ENCODE results near the gene DTNB.

The DTNB gene

GRCh38 chr2:25377822-25378421 is 295.5 kb downstream of the DTNB start:
- peak overlapping the region; percentile 69 for H3K4me3 Mint-ChIP-seq
- peaks cover 54% of the 10 kb centered on the region for H3K4me1 Mint-ChIP-seq
- no peaks in the 10 kb centered on the region for H3K9me3 Mint-ChIP-seq
- H3K36me3 Mint-ChIP-seq = no peaks in the 10 kb centered on the region
- ATAC-seq = no peak
- DNase-seq (ENCODE audit: low spot score in 2 of 2) = no peak
- H3K27ac Mint-ChIP-seq = peak overlapping the region; percentile 91

- no peaks in the 10 kb centered on the region for H3K9me3 Mint-ChIP-seq
Observed at GRCh38 chr2:25376750-25377621, 296.4 kb downstream of the DTNB start.

GRCh38 chr2:25375989-25376545 is 297.3 kb downstream of the DTNB start:
- Mint-ChIP-seq H3K4me1 (peaks cover 47% of the 10 kb centered on the region), H3K4me3 (peak overlapping the region; percentile 69), H3K36me3 (peaks cover 6% of the 10 kb centered on the region), H3K9me3 (no peaks in the 10 kb centered on the region), H3K27ac (peak overlapping the region; percentile 91)
- no peak for ATAC-seq
- no peak for DNase-seq (ENCODE audit: low spot score in 2 of 2)

More at GRCh38 chr2:25376750-25377621, 296.4 kb downstream of the DTNB start:
- DNase-seq (ENCODE audit: low spot score in 2 of 2) (peak; percentile 92 to 95), ATAC-seq (peak; percentile 99)
- H3K4me3 Mint-ChIP-seq = peak overlapping the region; percentile 69
- H3K4me1 Mint-ChIP-seq = peaks cover 53% of the 10 kb centered on the region
- H3K27ac Mint-ChIP-seq = peak overlapping the region; percentile 91
- H3K36me3 Mint-ChIP-seq = no peaks in the 10 kb centered on the region

GRCh38 chr2:25375371-25375988 is 297.9 kb downstream of the DTNB start:
- no peaks in the 10 kb centered on the region for H3K9me3 Mint-ChIP-seq
- H3K27ac Mint-ChIP-seq = peak overlapping the region; percentile 82
- DNase-seq (ENCODE audit: low spot score in 2 of 2) (no peak), ATAC-seq (no peak)
- peaks cover 6% of the 10 kb centered on the region for H3K36me3 Mint-ChIP-seq
- peaks cover 47% of the 10 kb centered on the region for H3K4me1 Mint-ChIP-seq
- H3K4me3 Mint-ChIP-seq = peak overlapping the region; percentile 69

GRCh38 chr2:25374827-25375226 is 298.6 kb downstream of the DTNB start:
- Mint-ChIP-seq H3K4me1 (peaks cover 43% of the 10 kb centered on the region), H3K9me3 (no peaks in the 10 kb centered on the region), H3K4me3 (no peak overlapping the region), H3K27ac (peak overlapping the region; percentile 82), H3K36me3 (peaks cover 6% of the 10 kb centered on the region)
- no peak for DNase-seq (ENCODE audit: low spot score in 2 of 2)
- ATAC-seq = no peak

- Mint-ChIP-seq H3K27ac (peak overlapping the region; percentile 82), H3K4me1 (peaks cover 38% of the 10 kb centered on the region)
- ATAC-seq = no peak
Observed at GRCh38 chr2:25374411-25374810, 299.0 kb downstream of the DTNB start.

GRCh38 chr2:25373269-25373981 is 300.0 kb downstream of the DTNB start:
- no peak overlapping the region for H3K4me3 Mint-ChIP-seq
- H3K9me3 Mint-ChIP-seq = no peaks in the 10 kb centered on the region
- peak overlapping the region; percentile 86 for H3K27ac Mint-ChIP-seq
- DNase-seq (ENCODE audit: low spot score in 2 of 2) (no peak), ATAC-seq (no peak)
- peaks cover 29% of the 10 kb centered on the region for H3K4me1 Mint-ChIP-seq
- H3K36me3 Mint-ChIP-seq = peaks cover 6% of the 10 kb centered on the region

More at GRCh38 chr2:25374411-25374810, 299.0 kb downstream of the DTNB start:
- no peaks in the 10 kb centered on the region for H3K9me3 Mint-ChIP-seq
- H3K4me3 Mint-ChIP-seq = no peak overlapping the region
- DNase-seq (ENCODE audit: low spot score in 2 of 2) = no peak
- H3K36me3 Mint-ChIP-seq = peaks cover 6% of the 10 kb centered on the region

GRCh38 chr2:25372405-25373268 is 300.7 kb downstream of the DTNB start:
- no peak for ATAC-seq
- H3K4me1 Mint-ChIP-seq = peaks cover 21% of the 10 kb centered on the region
- peak overlapping the region; percentile 86 for H3K27ac Mint-ChIP-seq
- DNase-seq (ENCODE audit: low spot score in 2 of 2) = no peak
- H3K36me3 Mint-ChIP-seq = peaks cover 6% of the 10 kb centered on the region
- no peak overlapping the region for H3K4me3 Mint-ChIP-seq
- H3K9me3 Mint-ChIP-seq = no peaks in the 10 kb centered on the region

- ATAC-seq (no peak), DNase-seq (ENCODE audit: low spot score in 2 of 2) (no peak)
- Mint-ChIP-seq H3K9me3 (no peaks in the 10 kb centered on the region), H3K4me3 (no peak overlapping the region), H3K36me3 (peaks cover 6% of the 10 kb centered on the region), H3K4me1 (peaks cover 12% of the 10 kb centered on the region), H3K27ac (peak overlapping the region; percentile 58)
Observed at GRCh38 chr2:25371253-25372241, 301.8 kb downstream of the DTNB start.

GRCh38 chr2:25369876-25370275 is 303.5 kb downstream of the DTNB start:
- ATAC-seq = no peak

GRCh38 chr2:25369439-25369838 is 303.9 kb downstream of the DTNB start:
- no peak for ATAC-seq
- peaks cover 9% of the 10 kb centered on the region for H3K36me3 Mint-ChIP-seq

More at GRCh38 chr2:25369876-25370275, 303.5 kb downstream of the DTNB start:
- no peak for DNase-seq (ENCODE audit: low spot score in 2 of 2)
- no peak overlapping the region for H3K4me3 Mint-ChIP-seq
- H3K36me3 Mint-ChIP-seq = peaks cover 6% of the 10 kb centered on the region
- H3K27ac Mint-ChIP-seq = peak overlapping the region; percentile 58
- no peaks in the 10 kb centered on the region for H3K9me3 Mint-ChIP-seq
- H3K4me1 Mint-ChIP-seq = peaks cover 2% of the 10 kb centered on the region

GRCh38 chr2:25368660-25369059 is 304.7 kb downstream of the DTNB start:
- Mint-ChIP-seq H3K4me3 (no peak overlapping the region), H3K36me3 (peaks cover 12% of the 10 kb centered on the region), H3K4me1 (peaks cover 13% of the 10 kb centered on the region), H3K9me3 (no peaks in the 10 kb centered on the region), H3K27ac (no peak overlapping the region)
- no peak for ATAC-seq
- no peak for DNase-seq (ENCODE audit: low spot score in 2 of 2)

More at GRCh38 chr2:25369439-25369838, 303.9 kb downstream of the DTNB start:
- no peak for DNase-seq (ENCODE audit: low spot score in 2 of 2)
- H3K4me3 Mint-ChIP-seq = no peak overlapping the region
- H3K27ac Mint-ChIP-seq = peak overlapping the region; percentile 58
- H3K9me3 Mint-ChIP-seq = no peaks in the 10 kb centered on the region
- peaks cover 6% of the 10 kb centered on the region for H3K4me1 Mint-ChIP-seq

- no peak overlapping the region for H3K27ac Mint-ChIP-seq
- H3K36me3 Mint-ChIP-seq = peaks cover 17% of the 10 kb centered on the region
- no peak overlapping the region for H3K4me3 Mint-ChIP-seq
- no peak for DNase-seq (ENCODE audit: low spot score in 2 of 2)
- H3K4me1 Mint-ChIP-seq = peaks cover 24% of the 10 kb centered on the region
- H3K9me3 Mint-ChIP-seq = no peaks in the 10 kb centered on the region
- no peak for ATAC-seq
Observed at GRCh38 chr2:25367296-25367695, 306.1 kb downstream of the DTNB start.

Data from stimulated activated effector memory CD8-positive, alpha-beta T cell treated with anti-CD3 and anti-CD28 coated beads, Interleukin-12 subunit alpha, Interleukin-12 subunit beta, amount 100 ng/mL, for 72 hours (primary cell).